Epidermal melanocyte (primary cell): ENCODE measurements around the gene NUDT1.

ENCODE experiments used
- DNase-seq: peaks from one replicate; pipeline ENCODE4 v3.0.0; 2011; ENCODE audit warnings: low spot score; ENCODE audit not compliant: insufficient read length

The NUDT1 gene

DNA sequence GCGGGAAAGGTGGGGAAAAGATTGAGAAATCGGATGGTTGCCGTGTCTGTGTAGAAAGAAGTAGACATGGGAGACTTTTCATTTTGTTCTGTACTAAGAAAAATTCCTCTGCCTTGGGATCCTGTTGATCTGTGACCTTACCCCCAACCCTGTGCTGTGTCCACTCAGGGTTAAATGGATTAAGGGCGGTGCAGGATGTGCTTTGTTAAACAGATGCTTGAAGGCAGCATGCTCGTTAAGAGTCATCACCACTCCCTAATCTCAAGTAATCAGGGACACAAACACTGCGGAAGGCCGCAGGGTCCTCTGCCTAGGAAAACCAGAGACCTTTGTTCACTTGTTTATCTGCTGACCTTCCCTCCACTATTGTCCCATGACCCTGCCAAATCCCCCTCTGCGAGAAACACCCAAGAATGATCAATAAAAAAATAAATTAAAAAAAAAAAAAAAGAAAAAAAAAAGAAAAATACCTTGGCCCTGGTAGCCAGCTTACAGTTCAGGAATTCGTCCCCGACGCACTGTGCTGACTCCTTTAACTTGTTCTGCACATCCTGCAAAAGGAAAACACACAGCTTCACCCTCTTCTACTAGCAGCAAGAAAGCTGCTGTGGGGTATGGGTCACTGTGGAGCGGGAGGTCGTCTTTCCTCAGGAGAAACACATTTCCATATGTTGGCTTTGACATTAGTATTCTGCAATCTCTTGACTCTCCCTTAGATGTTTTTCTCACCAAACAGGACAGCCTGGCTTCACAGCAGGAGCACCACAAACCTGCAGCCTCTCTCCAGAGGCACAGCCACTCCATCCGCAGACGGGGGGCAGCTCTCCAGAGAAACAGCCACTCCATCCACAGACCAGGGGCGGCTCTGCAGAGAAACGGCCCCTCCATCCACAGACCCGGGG lies 27.3 kb downstream of the NUDT1 start:
- peak; percentile 37 for DNase-seq

- peak; percentile 26 for DNase-seq
Measured at GRCh38 chr7:2269991-2270460, 28.0 kb downstream of the NUDT1 start.

DNA sequence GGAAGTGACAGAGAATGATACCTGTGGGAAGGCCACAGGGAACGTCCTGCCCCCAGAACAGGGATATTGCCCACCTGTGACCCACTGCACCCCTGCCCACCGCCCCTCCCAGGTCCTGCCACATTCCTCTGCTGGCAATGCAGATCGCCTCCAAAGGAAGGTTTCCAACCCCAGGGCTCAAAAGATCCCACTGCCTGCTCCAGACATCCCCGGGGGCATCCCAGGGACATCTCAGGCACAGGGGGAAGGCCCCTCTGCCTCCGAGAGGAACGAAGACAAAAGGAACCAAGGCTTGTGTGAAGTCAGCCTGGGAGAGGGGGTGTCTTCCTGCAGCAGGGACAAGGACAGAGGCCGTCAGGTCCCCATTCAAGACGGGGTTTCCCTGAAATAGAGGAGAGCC lies 28.5 kb downstream of the NUDT1 start:
- DNase-seq = peak; percentile 12

GRCh38 chr7:2271273-2272026 lies 29.4 kb downstream of the NUDT1 start:
- peak; percentile 11 for DNase-seq

DNA sequence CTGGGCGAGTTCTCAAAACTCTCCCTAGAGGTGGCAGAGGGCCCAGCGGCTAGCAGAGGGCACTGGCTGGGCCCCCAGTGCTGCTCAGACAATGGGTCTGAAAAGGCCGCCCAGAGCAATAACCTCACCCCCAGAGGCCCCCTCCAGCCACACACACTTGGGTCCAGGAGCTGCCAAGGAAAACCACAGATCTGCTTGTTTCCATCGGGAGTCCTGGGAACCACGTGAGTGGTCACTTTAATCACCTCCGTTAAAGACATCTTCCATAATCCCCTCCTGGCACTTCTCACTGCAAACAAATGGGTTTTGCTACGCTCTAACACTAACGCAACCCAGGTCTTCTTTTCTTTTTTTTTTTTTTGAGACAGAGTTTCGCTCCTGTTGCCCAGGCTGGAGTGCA lies 30.0 kb downstream of the NUDT1 start:
- DNase-seq = peak; percentile 8

DNA sequence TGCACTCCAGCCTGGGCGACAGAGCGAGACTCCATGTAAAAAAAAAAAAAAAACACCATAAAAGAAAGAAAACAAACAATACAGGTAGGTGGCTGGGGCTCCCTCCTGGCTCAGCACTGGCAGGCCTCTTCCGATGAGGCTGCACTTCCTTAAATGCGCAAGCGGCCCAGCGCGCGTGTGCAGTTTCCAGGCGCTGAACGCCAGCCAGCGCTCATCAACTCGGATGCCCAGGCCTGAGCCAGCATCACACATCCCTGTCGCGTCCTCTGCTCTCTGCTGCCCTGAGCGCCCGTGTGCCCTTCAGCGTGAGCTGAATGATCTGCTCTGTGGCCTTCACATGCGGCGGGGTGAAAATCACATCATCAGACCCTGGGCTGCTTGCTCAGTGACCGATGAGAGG lies 31.8 kb downstream of the NUDT1 start:
- no peak for DNase-seq

GRCh38 chr7:2274666-2275065 lies 32.6 kb downstream of the NUDT1 start:
- peak; percentile 13 for DNase-seq

DNA sequence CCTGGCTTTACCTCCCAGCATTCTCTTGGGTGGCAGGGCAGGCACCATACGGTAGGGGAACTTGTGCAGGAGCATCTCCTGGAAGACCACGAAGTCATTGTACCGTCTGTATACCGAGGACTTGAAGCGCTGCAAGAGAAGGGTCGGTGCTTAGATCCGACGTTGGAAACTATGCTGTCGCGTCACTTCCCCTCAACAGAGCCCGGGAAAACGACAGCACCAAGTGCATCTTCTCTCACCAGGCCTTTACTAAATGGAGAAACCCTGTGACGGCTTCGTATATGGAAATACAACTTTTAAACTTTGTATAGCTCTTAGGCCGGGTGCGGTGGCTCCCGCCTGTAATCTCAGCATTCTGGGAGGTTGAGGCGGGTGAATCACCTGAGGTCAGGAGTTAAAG lies 33.1 kb downstream of the NUDT1 start:
- no peak for DNase-seq

DNA sequence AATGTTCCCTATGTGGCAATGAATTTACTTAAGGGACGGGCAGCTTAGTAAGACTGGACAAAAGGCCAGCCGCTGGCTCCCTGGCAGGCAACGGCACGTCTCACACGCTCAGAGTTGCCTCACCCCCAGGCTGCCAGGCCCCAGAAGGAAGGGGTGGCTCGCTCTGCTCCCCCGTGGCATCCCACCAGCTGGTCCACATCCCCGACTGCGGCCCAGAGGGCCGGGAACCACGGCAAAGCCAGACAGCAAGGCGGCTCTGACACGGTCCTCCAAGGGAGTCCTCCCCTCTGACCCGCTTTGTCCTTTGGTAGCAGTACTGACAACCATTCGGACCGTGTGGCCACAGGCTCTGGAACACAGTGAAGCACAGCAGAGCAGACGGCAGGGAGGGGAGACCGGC lies 34.1 kb downstream of the NUDT1 start:
- DNase-seq = no peak

- DNase-seq = peak; percentile 5
Measured at GRCh38 chr7:2278026-2278425, 36.0 kb downstream of the NUDT1 start.

DNA sequence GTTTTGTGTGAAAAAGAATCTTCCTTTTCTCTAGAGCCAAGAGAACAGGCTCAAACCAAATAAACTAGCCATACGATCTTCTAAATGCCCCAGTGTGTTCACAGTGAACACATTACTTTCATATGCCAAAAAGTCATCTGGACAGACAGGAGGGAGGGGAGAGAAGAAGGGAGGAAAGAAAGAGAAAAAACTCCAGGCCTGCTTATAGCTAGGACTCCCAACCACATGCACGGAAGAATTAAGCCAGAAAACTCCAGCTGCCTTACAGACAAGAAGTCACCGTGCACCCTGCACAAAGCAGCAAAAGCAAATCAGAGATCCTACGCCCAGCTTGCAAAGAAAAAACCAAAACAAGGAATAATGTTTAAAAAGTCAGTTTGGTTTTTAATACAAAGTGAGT lies 37.9 kb downstream of the NUDT1 start:
- peak; percentile 79 for DNase-seq

DNA sequence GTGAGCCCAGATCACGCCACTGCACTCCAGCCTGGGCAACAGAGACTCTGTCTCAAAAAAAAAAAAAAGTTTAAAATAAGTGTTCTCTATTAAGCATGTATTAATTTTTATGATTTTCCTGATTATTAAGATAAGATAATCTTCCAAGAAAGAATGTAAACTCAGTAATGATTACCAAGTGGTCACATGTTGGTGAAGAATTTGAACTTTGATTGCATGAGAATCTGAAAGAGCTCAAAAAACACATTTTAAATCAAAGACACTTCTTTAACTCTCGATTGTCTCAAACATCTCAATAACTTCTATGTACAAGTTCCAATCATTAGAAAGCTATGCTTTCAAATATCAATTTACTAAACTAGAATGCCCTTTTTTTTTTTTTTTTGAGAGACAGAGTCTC lies 38.4 kb downstream of the NUDT1 start:
- peak; percentile 11 for DNase-seq

DNA sequence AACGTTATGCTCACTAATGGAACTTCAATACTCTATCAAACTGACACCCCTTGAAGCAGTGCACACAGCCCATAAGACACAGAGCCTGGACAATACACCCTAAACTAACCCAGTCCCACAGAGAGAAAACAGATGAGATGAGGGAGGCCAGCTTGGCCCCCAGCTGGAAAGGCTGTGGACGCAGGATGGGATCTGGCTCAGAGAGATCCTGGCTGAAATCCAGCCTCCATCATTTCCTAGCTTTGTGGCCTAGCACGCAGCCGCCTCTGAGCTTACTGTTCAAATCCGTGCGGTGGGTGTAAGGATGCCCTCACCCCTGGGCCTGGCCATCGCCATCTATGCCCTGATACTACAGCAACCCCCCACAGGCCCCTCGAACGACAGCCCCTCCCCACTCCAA lies 39.5 kb downstream of the NUDT1 start:
- DNase-seq = peak; percentile 17

GRCh38 chr7:2282185-2282751 lies 40.2 kb downstream of the NUDT1 start:
- DNase-seq = peak; percentile 7

- DNase-seq = no peak
Measured at GRCh38 chr7:2283074-2283473, 41.0 kb downstream of the NUDT1 start.

- no peak for DNase-seq
Measured at GRCh38 chr7:2287745-2288144, 45.7 kb downstream of the NUDT1 start.

- DNase-seq = no peak
Measured at GRCh38 chr7:2288503-2288902, 46.5 kb downstream of the NUDT1 start.

GRCh38 chr7:2289111-2289586 lies 47.1 kb downstream of the NUDT1 start:
- DNase-seq = no peak

GRCh38 chr7:2289621-2290020 lies 47.6 kb downstream of the NUDT1 start:
- DNase-seq = no peak

DNA sequence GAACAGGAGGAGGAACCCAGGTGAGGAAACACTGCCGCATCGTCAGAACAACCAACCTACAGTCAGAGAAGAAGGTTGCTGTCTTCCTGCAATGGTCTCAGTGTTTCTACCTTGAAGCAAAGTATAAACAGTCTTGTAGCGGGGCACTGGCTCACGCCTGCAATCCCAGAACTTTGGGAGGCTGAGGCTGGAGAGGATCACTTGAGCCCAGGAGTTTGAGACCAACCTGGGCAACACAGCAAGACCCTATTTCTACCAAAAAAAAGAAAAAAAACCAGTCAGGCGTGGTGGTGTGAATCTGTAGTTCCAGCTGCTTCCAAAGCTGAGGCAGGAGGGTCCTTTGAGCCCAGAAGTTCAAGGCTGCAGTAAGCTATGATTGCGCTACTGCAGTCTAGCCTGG lies 48.9 kb downstream of the NUDT1 start:
- no peak for DNase-seq

DNA sequence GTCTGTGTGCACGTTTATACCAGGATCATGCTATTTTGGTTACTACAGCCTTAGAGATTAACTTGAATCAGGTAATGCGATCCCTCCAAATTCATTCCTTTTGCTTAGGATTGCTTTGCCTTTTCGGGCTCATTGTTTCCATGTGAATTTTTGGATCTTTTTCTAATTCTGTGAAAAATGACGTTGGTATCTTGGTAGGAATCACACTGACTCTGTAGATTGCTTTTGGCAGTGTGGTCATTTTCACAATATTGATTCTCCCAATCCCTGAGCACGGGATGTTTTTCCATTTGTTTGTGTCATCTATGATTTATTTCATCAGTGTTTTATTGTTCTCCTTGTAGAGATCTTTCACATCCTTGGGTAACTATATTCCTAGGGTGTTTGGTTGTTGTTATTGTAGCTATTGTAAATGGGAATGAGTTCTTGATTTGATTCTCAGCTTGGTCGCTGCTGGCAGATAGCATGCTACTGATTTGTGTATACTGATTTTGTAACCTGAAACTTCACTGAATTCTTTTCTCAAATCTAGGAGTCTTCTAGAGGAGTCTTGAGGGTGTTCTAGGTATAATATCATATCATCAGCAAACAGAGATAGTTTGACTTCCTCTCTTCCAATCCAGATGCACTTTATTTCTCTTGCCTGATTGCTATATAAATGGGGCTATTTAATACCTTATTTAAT lies 54.1 kb downstream of the NUDT1 start:
- no peak for DNase-seq
